ENCODE measurements around the gene ATRNL1. TPM values are rescaled to one million over a fixed set of nuclear protein-coding genes. Genes with fewer than 3 reads are reported as not detected.

The ATRNL1 gene
- total RNA-seq, 2 experiments from 2014 or later = not detected

DNA sequence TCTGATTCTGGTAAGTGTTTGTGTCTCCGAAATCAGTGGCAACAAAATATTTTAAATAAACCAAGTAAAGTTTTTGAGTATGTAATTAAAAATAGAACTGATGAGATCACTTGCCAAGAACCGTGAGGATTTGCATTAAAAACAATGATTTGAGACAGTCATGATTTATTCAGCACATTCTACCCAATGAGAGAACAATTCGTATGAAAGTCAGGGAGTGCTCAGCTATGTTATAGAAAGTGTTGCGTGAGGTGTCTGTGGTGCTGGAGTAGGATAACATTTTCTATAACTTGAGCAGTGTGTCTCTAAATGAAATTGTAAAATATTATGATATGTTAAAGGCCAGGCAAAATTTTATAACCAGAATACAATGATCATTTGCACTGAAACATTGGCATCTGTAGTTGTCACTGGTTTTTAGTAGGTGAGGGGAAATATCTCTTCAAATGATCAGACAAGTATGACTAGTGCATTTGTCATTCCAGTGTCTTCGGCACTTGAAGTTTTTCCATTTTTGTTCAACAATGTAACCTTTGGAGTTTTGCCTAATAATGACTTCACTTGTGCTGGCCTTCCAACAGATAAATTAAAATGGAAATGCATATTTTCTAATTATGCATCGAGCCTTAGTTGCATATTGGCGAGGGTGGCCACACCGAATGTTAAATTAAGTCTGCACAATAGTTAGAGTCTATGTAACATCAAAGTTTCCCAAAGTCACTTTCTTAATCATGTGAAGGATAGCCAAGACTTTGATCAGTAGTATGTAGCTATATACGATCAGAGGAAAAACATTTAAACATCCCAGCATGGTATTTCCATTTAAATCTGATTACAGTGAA is 844.0 kb downstream of the ATRNL1 start:
- intact Hi-C loops (cut with micrococcal nuclease; ENCODE audit: unreplicated experiment) = no loop called here
- Histone ChIP-seq H3K9me2 (ENCODE audit: insufficient read depth, low read length) (no peaks in the 10 kb centered on the region), H3K4me2 (ENCODE audit: low read length) (no peak overlapping the region), H3K79me2 (ENCODE audit: insufficient read depth, low read depth, low read length) (no peaks in the 10 kb centered on the region), H4K20me1 (ENCODE audit: insufficient read depth, low read length) (no peaks in the 10 kb centered on the region), H3K9me3 (ENCODE audit: low read length) (no peaks in the 10 kb centered on the region), H3K4me3 (ENCODE audit: low read depth, low read length, poor library complexity, severe bottlenecking) (no peak overlapping the region), H3K27ac (ENCODE audit: low read depth, low read length, poor library complexity, severe bottlenecking) (no peak overlapping the region), H3K4me1 (ENCODE audit: insufficient read depth, low read length, poor library complexity, severe bottlenecking) (no peaks in the 10 kb centered on the region), H3K36me3 (ENCODE audit: insufficient read depth, low read length) (no peaks in the 10 kb centered on the region), H2AFZ (ENCODE audit: low read length) (no peak overlapping the region)
- TF ChIP-seq EZH2phosphoT487 (IDR thresholded peaks at IDR 0.05; ENCODE audit: borderline replicate concordance, low read depth, low read length) = no peak
- TF ChIP-seq CTCF (conservative IDR thresholded peaks at IDR 0.05; ENCODE audit: low read length) = no peak
- no TSS peak for BruUV-seq (replicated peaks)
- ChIA-PET CTCF (ENCODE audit: unreplicated experiment) (no interaction called here), POLR2A (interaction anchor here (0.6 kb wide), 1 partner anchor 425 kb away, joined by 6 read pairs; no protein-coding TSS in a partner anchor)
- no peak for DNase-seq (ENCODE audit: low spot score)

DNA sequence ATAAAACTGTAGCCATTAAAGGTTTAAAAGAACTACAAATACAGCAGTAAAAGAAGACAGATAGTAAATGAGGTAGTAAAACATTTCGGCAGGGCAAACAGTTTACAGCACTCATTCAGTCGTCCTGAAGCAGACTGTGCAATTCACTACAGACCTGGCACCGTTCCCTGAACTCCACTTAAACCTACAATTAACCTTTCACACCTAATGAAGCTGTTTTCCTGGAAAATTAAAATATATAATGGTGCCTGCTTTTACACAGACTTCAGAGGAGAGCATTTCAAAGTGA is 844.5 kb downstream of the ATRNL1 start:
- POLR2A ChIA-PET = interaction anchor here (0.6 kb wide), 1 partner anchor 425 kb away, joined by 6 read pairs; no protein-coding TSS in a partner anchor
- no peak for DNase-seq (ENCODE audit: low spot score)
- Histone ChIP-seq H3K36me3 (ENCODE audit: insufficient read depth, low read length) (no peaks in the 10 kb centered on the region), H3K4me3 (ENCODE audit: low read depth, low read length, poor library complexity, severe bottlenecking) (no peak overlapping the region), H3K9me2 (ENCODE audit: insufficient read depth, low read length) (no peaks in the 10 kb centered on the region), H3K4me1 (ENCODE audit: insufficient read depth, low read length, poor library complexity, severe bottlenecking) (no peaks in the 10 kb centered on the region), H3K4me2 (ENCODE audit: low read length) (no peak overlapping the region), H3K79me2 (ENCODE audit: insufficient read depth, low read depth, low read length) (no peaks in the 10 kb centered on the region), H3K27ac (ENCODE audit: low read depth, low read length, poor library complexity, severe bottlenecking) (no peak overlapping the region), H4K20me1 (ENCODE audit: insufficient read depth, low read length) (no peaks in the 10 kb centered on the region), H2AFZ (ENCODE audit: low read length) (no peak overlapping the region), H3K9me3 (ENCODE audit: low read length) (no peaks in the 10 kb centered on the region)
- BruUV-seq (replicated peaks) = no TSS peak
- intact Hi-C loops (cut with micrococcal nuclease; ENCODE audit: unreplicated experiment) = no loop called here
- TF ChIP-seq CTCF (conservative IDR thresholded peaks at IDR 0.05; ENCODE audit: low read length) (no peak), EZH2phosphoT487 (IDR thresholded peaks at IDR 0.05; ENCODE audit: borderline replicate concordance, low read depth, low read length) (no peak)
- CTCF ChIA-PET (ENCODE audit: unreplicated experiment) = no interaction called here

- Histone ChIP-seq H3K27ac (ENCODE audit: low read depth, low read length, poor library complexity, severe bottlenecking) (no peak overlapping the region), H3K36me3 (ENCODE audit: insufficient read depth, low read length) (no peaks in the 10 kb centered on the region), H2AFZ (ENCODE audit: low read length) (no peak overlapping the region), H3K79me2 (ENCODE audit: insufficient read depth, low read depth, low read length) (no peaks in the 10 kb centered on the region), H3K4me1 (ENCODE audit: insufficient read depth, low read length, poor library complexity, severe bottlenecking) (no peaks in the 10 kb centered on the region), H3K4me3 (ENCODE audit: low read depth, low read length, poor library complexity, severe bottlenecking) (no peak overlapping the region), H3K9me3 (ENCODE audit: low read length) (no peaks in the 10 kb centered on the region), H3K9me2 (ENCODE audit: insufficient read depth, low read length) (no peaks in the 10 kb centered on the region), H4K20me1 (ENCODE audit: insufficient read depth, low read length) (no peaks in the 10 kb centered on the region), H3K4me2 (ENCODE audit: low read length) (no peak overlapping the region)
- DNase-seq (ENCODE audit: low spot score) = no peak
- TF ChIP-seq CTCF (conservative IDR thresholded peaks at IDR 0.05; ENCODE audit: low read length) (no peak), EZH2phosphoT487 (IDR thresholded peaks at IDR 0.05; ENCODE audit: borderline replicate concordance, low read depth, low read length) (no peak)
- BruUV-seq (replicated peaks) = no TSS peak
- ChIA-PET CTCF (ENCODE audit: unreplicated experiment) (no interaction called here), POLR2A (no interaction called here)
- intact Hi-C loops (cut with micrococcal nuclease; ENCODE audit: unreplicated experiment) = no loop called here
Measured at GRCh38 chr10:115939101-115939854, 846.1 kb downstream of the ATRNL1 start.
